ENCODE measurements around the gene BAIAP2.

GRCh38 chr17:81037798-81038733, 3.1 kb downstream of the BAIAP2 start:
- TF ChIP-seq CTCF (IDR thresholded peaks at IDR 0.05) (no peak), POLR2A (IDR thresholded peaks at IDR 0.05) (no peak)

Data from breast epithelium (tissue), 3 donors.